ENCODE data around the gene DNAJC5. TPM values are rescaled to one million over a fixed set of nuclear protein-coding genes. Genes with fewer than 3 reads are reported as not detected.
"Not testable (repeated sequence)": the region's sequence is repeated elsewhere in the genome, so short reads cannot be mapped to it uniquely, and the experiment has no call there.

Gene DNAJC5
- total RNA-seq, 2 experiments from 2014 or later = 48.3 to 49.2 TPM

DNA sequence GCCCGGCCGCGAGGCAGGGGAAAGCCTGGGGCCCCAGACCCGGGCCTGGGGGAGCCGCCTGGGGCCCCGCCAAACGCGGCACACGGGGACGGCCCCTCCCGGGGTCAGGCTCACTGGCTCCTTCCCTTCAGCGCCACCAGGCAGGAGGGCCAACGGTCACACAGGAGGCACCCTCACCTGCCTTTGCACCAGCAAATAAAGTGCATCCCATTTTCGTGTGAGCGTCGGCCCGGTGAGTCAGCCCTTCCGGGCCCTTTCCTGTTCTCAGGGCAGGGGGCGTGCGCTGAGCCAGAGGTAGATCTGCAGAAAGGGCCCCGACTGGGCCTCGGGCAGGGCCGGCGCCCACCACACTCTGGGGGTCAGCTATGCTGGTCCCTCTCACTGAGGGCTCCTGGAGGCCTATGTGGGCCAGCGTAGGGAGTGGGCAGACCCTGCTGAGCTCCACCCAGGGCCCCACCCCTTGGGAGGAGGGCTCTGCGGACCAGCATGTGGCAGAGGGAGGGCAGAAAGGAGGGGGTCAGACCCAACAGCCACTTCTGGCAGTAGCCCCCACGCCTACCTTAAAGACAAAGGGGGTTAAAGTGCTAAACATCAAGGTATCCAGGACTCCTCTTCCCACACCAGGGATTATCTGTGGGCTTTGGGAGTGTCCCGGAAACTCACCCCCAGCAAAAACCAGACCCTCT lies 62.2 kb downstream of the DNAJC5 start:
- Mint-ChIP-seq H3K4me1 (peaks cover 24% of the 10 kb centered on the region), H3K4me3 (peak overlapping the region; percentile 71)

DNA sequence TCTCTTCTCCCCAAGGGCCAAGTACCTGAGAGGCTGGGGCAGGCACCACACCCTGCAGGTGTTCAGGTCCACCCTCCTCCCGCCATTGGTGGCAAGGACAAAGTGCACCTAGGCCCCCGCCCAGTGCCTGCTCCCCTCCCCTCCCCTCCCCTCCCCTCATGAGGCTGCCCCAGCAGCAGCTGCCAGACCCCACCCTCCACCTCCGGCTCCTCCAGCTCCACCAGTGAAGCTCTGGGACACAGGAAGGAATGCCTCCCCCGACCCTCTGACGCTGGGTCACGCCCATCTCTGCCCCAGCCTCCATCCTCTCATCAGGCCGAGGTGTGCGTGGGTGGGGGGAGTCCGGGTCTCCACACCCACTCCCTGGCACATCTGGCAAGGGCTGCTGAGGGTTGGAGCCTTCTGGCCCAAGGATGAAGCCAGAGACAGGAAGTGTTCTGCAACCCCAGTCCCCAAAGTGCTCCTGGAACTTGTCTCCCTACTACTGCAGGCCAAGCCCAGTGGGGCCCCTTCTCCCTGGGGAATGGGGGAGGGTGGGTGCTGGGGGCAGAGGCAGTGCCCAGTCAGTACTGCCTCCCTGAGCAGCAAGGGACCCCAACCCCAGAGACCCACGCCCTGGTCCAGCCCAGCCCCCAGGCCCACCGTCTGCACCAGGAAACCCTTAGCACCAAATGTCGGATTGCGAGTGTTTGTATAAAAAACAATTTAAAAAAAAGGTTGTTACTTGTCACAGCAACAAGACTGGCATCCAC lies 62.9 kb downstream of the DNAJC5 start:
- no peaks in the 10 kb centered on the region for H3K27me3 Mint-ChIP-seq
- H3K4me3 Mint-ChIP-seq = peak overlapping the region; percentile 32
- H3K36me3 Mint-ChIP-seq = peaks cover 4% of the 10 kb centered on the region
- peak overlapping the region; percentile 87 for H3K27ac Mint-ChIP-seq
- ATAC-seq (ENCODE audit: low read depth) (no peak), DNase-seq (no peak)
- POLR2A ChIA-PET = interaction anchor here (0.6 to 2.4 kb wide), 6 partner anchors 11 to 84 kb away, joined by 5 to 14 read pairs (median 8); partner anchors contain the start of genes PRPF6 and SAMD10
- H3K9me3 Mint-ChIP-seq = no peaks in the 10 kb centered on the region
- H3K4me1 Mint-ChIP-seq = peaks cover 24% of the 10 kb centered on the region

More for the DNA sequence above, 62.2 kb downstream of the DNAJC5 start:
- DNase-seq (peak; percentile 75), ATAC-seq (ENCODE audit: low read depth) (peak; percentile 43)
- POLR2A ChIA-PET = interaction anchor here (0.6 to 2.4 kb wide), 6 partner anchors 17 to 83 kb away, joined by 3 to 14 read pairs (median 8); partner anchors contain the start of genes PRPF6 and SAMD10
- Mint-ChIP-seq H3K27ac (peak overlapping the region; percentile 87), H3K27me3 (no peaks in the 10 kb centered on the region), H3K9me3 (no peaks in the 10 kb centered on the region), H3K36me3 (peaks cover 3% of the 10 kb centered on the region)

- peaks cover 5% of the 10 kb centered on the region for H3K36me3 Mint-ChIP-seq
- peak overlapping the region; percentile 45 for H3K27ac Mint-ChIP-seq
- DNase-seq = no peak
- H3K4me1 Mint-ChIP-seq = peaks cover 24% of the 10 kb centered on the region
- H3K4me3 Mint-ChIP-seq = no peak overlapping the region
- ATAC-seq (ENCODE audit: low read depth) = no peak
- POLR2A ChIA-PET = interaction anchor here (1.4 to 2.0 kb wide), 2 partner anchors 10 to 22 kb away, joined by 5 read pairs; partner anchors contain the start of gene SAMD10
- H3K9me3 Mint-ChIP-seq = no peaks in the 10 kb centered on the region
- H3K27me3 Mint-ChIP-seq = no peaks in the 10 kb centered on the region
Observed at GRCh38 chr20:63958471-63958870, 63.5 kb downstream of the DNAJC5 start.

- ATAC-seq (ENCODE audit: low read depth) = no peak
- H3K9me3 Mint-ChIP-seq = no peaks in the 10 kb centered on the region
- H3K4me1 Mint-ChIP-seq = peaks cover 19% of the 10 kb centered on the region
- H3K27me3 Mint-ChIP-seq = no peaks in the 10 kb centered on the region
- POLR2A ChIA-PET = interaction anchor here (1.4 to 2.0 kb wide), 2 partner anchors 10 to 21 kb away, joined by 5 read pairs; partner anchors contain the start of gene SAMD10
- peaks cover 4% of the 10 kb centered on the region for H3K36me3 Mint-ChIP-seq
- no peak overlapping the region for H3K4me3 Mint-ChIP-seq
- no peak for DNase-seq
- no peak overlapping the region for H3K27ac Mint-ChIP-seq
Observed at GRCh38 chr20:63958964-63959698, 64.2 kb downstream of the DNAJC5 start.

DNA sequence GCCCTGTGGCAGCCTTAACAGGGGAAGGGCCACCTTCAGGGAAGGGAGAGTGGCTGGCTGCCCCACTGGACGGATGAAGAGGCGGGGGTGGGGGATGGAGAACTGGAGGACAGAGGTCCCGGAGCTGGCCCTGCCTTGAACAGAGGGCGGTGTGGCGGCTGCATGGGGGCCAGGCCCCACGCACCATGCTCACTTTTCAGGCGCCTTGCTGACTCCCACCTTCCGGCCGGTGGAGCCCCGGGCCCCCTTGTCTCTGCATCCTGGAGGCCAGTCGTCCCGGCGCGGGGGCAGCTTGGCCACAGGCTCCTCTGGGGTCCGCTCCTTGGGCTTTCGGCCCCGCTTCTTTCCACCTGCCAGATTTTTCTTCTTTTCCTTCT lies 64.8 kb downstream of the DNAJC5 start:
- Mint-ChIP-seq H3K4me3 (no peak overlapping the region), H3K27ac (no peak overlapping the region), H3K36me3 (peaks cover 2% of the 10 kb centered on the region), H3K4me1 (peaks cover 13% of the 10 kb centered on the region), H3K9me3 (no peaks in the 10 kb centered on the region), H3K27me3 (no peaks in the 10 kb centered on the region)
- DNase-seq (no peak), ATAC-seq (ENCODE audit: low read depth) (no peak)
- POLR2A ChIA-PET = interaction anchor here (2.0 kb wide), 1 partner anchor 20 kb away, joined by 5 read pairs; the partner anchor contains the start of gene SAMD10

DNA sequence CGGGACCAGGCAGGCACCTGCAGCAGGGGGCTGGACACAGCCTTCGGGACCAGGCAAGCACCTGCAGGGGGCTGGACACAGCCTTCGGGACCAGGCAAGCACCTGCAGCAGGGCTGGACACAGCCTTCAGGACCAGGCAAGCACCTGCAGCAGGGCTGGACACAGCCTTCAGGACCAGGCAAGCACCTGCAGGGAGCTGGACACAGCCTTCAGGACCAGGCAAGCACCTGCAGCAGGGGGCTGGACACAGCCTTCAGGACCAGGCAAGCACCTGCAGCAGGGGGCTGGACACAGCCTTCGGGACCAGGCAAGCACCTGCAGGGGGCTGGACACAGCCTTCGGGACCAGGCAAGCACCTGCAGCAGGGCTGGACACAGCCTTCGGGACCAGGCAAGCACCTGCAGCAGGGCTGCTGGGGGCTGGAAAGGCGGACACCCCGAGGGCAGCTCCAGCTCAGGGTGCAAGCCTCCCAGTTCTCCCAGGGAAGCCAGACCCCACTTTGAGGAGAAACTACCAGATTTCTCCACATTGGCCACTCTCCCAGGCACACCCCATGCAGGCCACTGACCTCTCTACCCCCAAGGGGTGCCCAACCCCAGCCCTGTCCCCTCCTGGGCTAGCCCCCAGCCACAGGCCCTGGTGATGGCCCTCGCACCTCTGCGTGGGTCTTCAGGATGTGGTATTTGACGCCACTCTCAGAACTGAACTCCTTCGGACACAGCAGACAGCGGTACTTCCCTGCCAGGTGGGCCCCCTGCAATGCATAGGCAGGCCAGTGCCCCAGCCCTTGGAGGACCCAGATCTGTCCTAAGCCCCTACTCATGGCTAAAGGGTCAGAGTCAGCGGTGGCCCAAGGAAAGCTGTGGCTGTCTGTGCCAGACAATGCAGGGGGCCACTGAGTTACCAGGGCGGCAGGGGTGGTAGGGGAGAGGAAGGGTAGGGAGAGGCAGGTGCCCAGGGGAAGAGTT lies 66.0 kb downstream of the DNAJC5 start:
- POLR2A ChIA-PET = interaction anchor here (0.6 kb wide), 1 partner anchor 331 kb away, joined by 5 read pairs; no protein-coding TSS in a partner anchor
- H3K9me3 Mint-ChIP-seq; H3K36me3 Mint-ChIP-seq; H3K27me3 Mint-ChIP-seq; DNase-seq; ATAC-seq (ENCODE audit: low read depth); H3K27ac Mint-ChIP-seq; H3K4me3 Mint-ChIP-seq: not testable (repeated sequence)
- H3K4me1 Mint-ChIP-seq = peaks cover 11% of the 10 kb centered on the region

DNA sequence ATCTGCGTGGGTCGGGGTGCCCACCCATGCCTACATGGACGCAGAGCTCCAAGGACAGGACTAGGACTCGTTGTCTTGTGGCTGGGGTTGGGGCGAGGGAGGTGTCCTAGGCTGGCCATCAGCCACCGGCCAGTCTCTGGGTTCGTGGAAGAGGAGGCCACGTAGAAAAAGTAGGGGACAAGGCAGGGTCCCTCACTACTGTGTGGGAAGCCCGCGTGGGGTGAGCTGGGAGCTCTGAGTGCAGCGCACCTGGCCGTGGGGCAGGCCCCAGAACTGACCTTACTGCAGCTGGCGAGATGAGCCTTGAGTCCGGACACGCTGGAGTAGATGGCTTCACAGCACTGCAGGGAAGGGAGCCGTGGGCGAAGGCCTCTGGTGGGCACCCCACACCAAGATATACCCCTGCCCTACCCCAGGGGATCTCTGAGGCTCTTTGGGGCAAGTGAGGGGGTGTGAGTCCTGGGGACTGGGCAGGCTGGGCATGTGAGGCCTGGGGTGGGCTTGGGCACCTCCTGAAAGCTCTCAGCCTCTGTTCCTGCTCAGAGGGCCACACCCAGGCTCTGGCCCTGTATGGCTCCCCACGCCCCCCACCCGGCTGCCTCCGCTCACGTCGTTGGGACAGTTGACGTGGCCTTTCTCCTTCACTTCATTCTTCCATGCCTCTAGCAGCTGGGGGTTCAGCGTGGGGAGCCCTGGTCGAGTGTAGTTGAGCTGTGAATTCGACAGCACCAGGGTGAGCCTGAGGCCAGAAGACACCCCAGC lies 66.9 kb downstream of the DNAJC5 start:
- Mint-ChIP-seq H3K9me3 (no peaks in the 10 kb centered on the region), H3K27ac (peak overlapping the region; percentile 38), H3K4me1 (peaks cover 9% of the 10 kb centered on the region), H3K36me3 (peaks cover 7% of the 10 kb centered on the region), H3K27me3 (no peaks in the 10 kb centered on the region), H3K4me3 (no peak overlapping the region)
- DNase-seq (no peak), ATAC-seq (ENCODE audit: low read depth) (no peak)
- POLR2A ChIA-PET = interaction anchor here (0.6 to 1.1 kb wide), 2 partner anchors 101 to 332 kb away, joined by 3 to 5 read pairs; no protein-coding TSS in a partner anchor

DNA sequence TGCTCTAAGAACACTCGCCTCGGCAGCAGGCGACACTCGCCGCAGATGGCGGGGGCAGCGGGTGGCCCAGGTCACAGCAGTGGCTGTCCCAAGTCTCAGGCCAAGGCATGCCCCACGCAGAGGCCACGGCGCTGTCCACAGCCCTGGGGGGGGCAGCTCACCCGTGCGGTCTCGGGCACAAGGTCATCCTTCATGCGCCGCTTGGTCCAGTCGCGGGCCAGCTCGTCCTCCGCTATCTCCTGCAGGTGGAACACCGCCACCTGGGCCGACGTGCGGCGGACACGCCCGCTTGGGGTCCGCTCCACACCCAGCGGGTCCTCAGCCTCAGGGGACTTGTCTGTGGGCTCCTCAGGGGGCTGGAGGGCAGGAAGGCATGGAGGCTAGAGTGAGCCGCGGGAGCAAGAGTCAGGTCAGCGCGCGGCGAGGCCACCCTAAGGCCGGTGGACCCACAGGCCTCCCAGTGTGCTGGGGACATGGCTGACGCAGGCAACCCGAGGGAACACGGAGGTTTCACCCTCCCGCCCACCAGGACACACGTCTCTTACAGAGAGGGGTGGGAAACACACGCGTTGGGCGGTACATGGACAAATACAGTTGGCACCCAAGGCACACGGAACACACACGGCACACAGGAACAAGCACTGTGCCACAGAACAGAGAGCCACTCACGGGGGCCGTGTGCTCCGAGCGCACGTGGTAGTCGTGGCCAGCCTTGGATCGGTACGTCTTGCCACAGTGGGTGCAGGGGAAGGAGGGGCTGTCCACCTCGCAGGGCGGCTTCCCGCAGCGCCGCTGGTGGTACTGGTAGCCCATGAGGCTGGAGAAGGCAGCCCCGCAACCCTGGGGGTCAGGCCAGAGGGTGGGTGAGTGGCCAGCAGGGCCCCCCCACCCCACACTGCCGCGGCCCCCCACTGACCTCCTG lies 67.8 kb downstream of the DNAJC5 start:
- no peak overlapping the region for H3K4me3 Mint-ChIP-seq
- DNase-seq (no peak), ATAC-seq (ENCODE audit: low read depth) (no peak)
- H3K9me3 Mint-ChIP-seq = no peaks in the 10 kb centered on the region
- H3K4me1 Mint-ChIP-seq = peaks cover 2% of the 10 kb centered on the region
- POLR2A ChIA-PET = interaction anchor here (1.1 kb wide), 1 partner anchor 100 kb away, joined by 3 read pairs; no protein-coding TSS in a partner anchor
- no peaks in the 10 kb centered on the region for H3K27me3 Mint-ChIP-seq
- H3K27ac Mint-ChIP-seq = peak overlapping the region; percentile 38
- peaks cover 7% of the 10 kb centered on the region for H3K36me3 Mint-ChIP-seq

DNA sequence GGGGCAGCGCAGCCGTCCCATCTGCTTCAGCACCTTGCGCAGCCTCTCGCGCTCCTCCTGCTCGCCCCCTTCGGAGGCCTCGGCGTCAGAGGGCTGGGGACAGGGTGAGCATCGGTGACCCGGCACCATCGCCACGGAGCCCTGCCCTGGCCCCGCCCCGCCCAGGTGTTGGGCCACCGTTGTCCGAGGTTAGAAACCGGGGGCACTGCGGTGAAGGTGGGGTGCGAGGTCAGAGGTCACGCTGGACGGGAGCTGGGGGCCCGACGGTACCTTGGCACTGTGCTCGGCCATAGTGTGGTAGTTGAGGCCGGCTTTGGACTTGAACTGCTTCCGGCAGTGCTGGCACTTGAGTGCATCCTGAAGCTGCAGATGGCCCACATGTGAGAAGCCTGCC lies 68.4 kb downstream of the DNAJC5 start:
- peaks cover 1% of the 10 kb centered on the region for H3K4me1 Mint-ChIP-seq
- no peaks in the 10 kb centered on the region for H3K27me3 Mint-ChIP-seq
- no peak overlapping the region for H3K27ac Mint-ChIP-seq
- H3K9me3 Mint-ChIP-seq = no peaks in the 10 kb centered on the region
- no peak for ATAC-seq (ENCODE audit: low read depth)
- no peak overlapping the region for H3K4me3 Mint-ChIP-seq
- POLR2A ChIA-PET = no interaction called here
- H3K36me3 Mint-ChIP-seq = peaks cover 7% of the 10 kb centered on the region
- DNase-seq = peak; percentile 29

DNA sequence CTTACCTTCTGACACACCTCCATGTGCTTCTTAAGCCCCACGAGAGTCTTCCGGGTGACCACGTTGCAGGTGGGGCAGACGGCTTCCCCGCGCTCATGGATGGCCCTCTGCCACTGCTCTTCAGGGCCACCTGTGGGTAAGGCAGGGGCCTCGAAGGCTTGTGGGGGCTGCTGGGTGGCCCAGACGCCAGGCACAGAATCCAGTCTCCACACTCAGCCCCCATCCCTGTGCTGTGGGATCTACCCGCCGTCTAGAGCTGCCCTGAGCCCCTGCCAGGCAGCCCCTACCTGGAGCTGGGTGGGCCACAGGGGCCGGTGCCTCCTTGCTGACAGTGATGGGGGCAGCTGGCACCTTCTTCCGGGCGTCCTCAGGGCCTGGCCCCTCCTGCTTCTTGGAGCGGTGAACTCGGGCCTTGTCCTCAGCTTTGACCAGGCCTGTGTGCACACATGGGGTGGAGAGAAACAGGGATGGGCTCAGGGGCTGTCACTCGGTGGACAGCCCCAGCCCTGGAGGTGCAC lies 68.9 kb downstream of the DNAJC5 start:
- ATAC-seq (ENCODE audit: low read depth) = no peak
- Mint-ChIP-seq H3K36me3 (peaks cover 7% of the 10 kb centered on the region), H3K9me3 (no peaks in the 10 kb centered on the region), H3K4me3 (no peak overlapping the region), H3K27ac (no peak overlapping the region), H3K4me1 (peaks cover 6% of the 10 kb centered on the region), H3K27me3 (no peaks in the 10 kb centered on the region)
- DNase-seq = peak; percentile 28
- POLR2A ChIA-PET = no interaction called here

GRCh38 chr20:63964412-63964811 lies 69.5 kb downstream of the DNAJC5 start:
- Mint-ChIP-seq H3K4me3 (no peak overlapping the region), H3K27me3 (peaks cover 2% of the 10 kb centered on the region), H3K27ac (no peak overlapping the region), H3K4me1 (peaks cover 8% of the 10 kb centered on the region), H3K9me3 (no peaks in the 10 kb centered on the region), H3K36me3 (peaks cover 7% of the 10 kb centered on the region)
- peak; percentile 24 for DNase-seq
- POLR2A ChIA-PET = no interaction called here
- no peak for ATAC-seq (ENCODE audit: low read depth)
